DND-41 (cell line): Measurements from ENCODE around the gene TEC.

ENCODE experiments used
- ATAC-seq: fragments of 200-7000 bp; cut with Tn5 transposase; 3 replicates; pipeline ENCODE4 v1.9.1; 2021; ENCODE audit warnings: low read depth; ENCODE audit not compliant: insufficient read depth
- DNase-seq: peaks from one replicate; pipeline ENCODE4 v3.0.0-alpha.2; 2020
- H2AFZ ChIP-seq: 2 replicates; pipeline ENCODE4 v1.6.0; 2012; ENCODE audit warnings: low read depth, low read length
- H3K27ac ChIP-seq: 2 replicates; pipeline ENCODE4 v1.5.1; 2012; ENCODE audit warnings: low read length, inconsistent platforms
- H3K27me3 ChIP-seq: fragments of 200-600 bp; sonication (generic); 2 replicates; pipeline ENCODE4 v1.6.0; 2012; ENCODE audit warnings: low read length, mild to moderate bottlenecking, inconsistent platforms; ENCODE audit not compliant: insufficient read depth, poor library complexity
- H3K36me3 ChIP-seq: 2 replicates; pipeline ENCODE4 v1.5.1; 2012; ENCODE audit warnings: low read length, inconsistent platforms; ENCODE audit not compliant: insufficient read depth
- H3K4me1 ChIP-seq: 2 replicates; pipeline ENCODE4 v1.5.1; 2012; ENCODE audit warnings: mild to moderate bottlenecking, low read length; ENCODE audit not compliant: insufficient read depth
- H3K4me2 ChIP-seq: 2 replicates; pipeline ENCODE4 v1.6.0; 2012; ENCODE audit warnings: mild to moderate bottlenecking, moderate library complexity, low read length, inconsistent platforms; ENCODE audit not compliant: insufficient read depth
- H3K4me3 ChIP-seq, 2 experiments: fragments of 200-600 bp in 1 of 2; shearing (Covaris generic) in 1 of 2; 2 replicates each; pipeline ENCODE4 v1.5.1; 2012 to 2016; ENCODE audit warnings: inconsistent platforms in 2 of 2, low read length in 2 of 2, mild to moderate bottlenecking in 2 of 2, low read depth in 1 of 2, moderate library complexity in 1 of 2
- H3K79me2 ChIP-seq: 2 replicates; pipeline ENCODE4 v1.6.0; 2012; ENCODE audit warnings: low read length, inconsistent platforms; ENCODE audit not compliant: insufficient read depth
- H3K9ac ChIP-seq: 2 replicates; pipeline ENCODE4 v1.6.0; 2012; ENCODE audit warnings: low read depth, mild to moderate bottlenecking, inconsistent platforms, low read length, moderate library complexity
- H3K9me3 ChIP-seq: 2 replicates; pipeline ENCODE4 v1.5.1; 2012; ENCODE audit warnings: low read length, moderate library complexity, mild to moderate bottlenecking, inconsistent platforms; ENCODE audit not compliant: insufficient read depth, severe bottlenecking
- H4K20me1 ChIP-seq: 2 replicates; pipeline ENCODE4 v1.6.0; 2012; ENCODE audit warnings: low read length; ENCODE audit not compliant: insufficient read depth
- CTCF ChIP-seq: IDR thresholded peaks from 2 replicates; pipeline ENCODE4 v1.5.1; 2012; ENCODE audit warnings: borderline replicate concordance, low read length, moderate library complexity, mild to moderate bottlenecking; ENCODE audit not compliant: poor library complexity, severe bottlenecking; ENCODE audit errors: extremely low read depth
- EZH2 ChIP-seq: IDR thresholded peaks from 3 replicates; pipeline ENCODE4 v1.6.1; 2012; ENCODE audit warnings: borderline replicate concordance, low read depth, mild to moderate bottlenecking, moderate library complexity, low read length, inconsistent platforms; ENCODE audit not compliant: severe bottlenecking

The TEC gene

DNA sequence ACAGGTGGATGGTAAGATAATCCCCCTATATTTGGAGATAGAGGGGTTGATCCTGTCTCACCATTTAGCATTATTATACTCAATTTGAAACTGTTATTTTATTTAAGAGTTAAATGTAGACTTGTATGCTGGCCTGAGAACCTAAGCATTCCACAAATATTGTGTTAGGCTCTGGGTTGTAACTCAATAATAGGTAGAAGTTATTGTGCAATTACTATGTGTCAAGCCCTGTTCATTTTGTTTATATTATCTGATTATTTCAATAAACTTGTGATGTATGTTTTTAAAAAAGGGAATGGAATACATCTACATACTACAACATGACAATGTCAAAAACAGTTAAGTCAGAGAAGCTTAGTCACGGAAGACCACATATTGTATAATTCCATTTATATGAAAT lies 122.0 kb downstream of the TEC start:
- H3K4me1 ChIP-seq, result no peaks in the 10 kb centered on the region
- no peak overlapping the region for H3K4me2 ChIP-seq
- H3K9me3 ChIP-seq, result no peaks in the 10 kb centered on the region
- TF ChIP-seq CTCF (no peak), EZH2 (no peak)
- no peaks in the 10 kb centered on the region for H4K20me1 ChIP-seq
- peaks cover 4% of the 10 kb centered on the region for H3K27me3 ChIP-seq
- no peak overlapping the region for H3K4me3 ChIP-seq
- H3K79me2 ChIP-seq, result no peaks in the 10 kb centered on the region
- no peak for ATAC-seq
- no peak overlapping the region for H2AFZ ChIP-seq
- no peak for DNase-seq
- no peak overlapping the region for H3K27ac ChIP-seq
- H3K9ac ChIP-seq, result no peak overlapping the region
- H3K36me3 ChIP-seq, result no peaks in the 10 kb centered on the region

DNA sequence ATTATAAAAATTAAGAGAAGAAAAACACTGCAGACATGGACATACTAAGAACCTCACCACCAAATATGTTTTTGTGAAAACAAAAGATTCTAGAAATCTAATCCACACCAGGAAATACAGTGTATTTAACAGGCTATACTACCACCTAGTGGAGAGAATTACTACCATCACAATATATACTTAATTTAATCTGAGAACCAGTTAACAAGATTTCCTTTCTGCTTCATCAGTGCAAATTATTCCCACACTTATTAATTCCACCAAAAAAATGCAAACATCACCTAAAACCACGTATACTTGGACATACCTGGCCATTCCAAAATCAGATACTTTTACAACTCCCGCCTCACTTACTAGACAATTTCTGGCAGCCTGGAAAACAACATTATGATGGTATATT lies 128.6 kb downstream of the TEC start:
- Histone ChIP-seq H3K36me3 (no peaks in the 10 kb centered on the region), H4K20me1 (no peaks in the 10 kb centered on the region), H3K9ac (no peak overlapping the region), H3K4me1 (no peaks in the 10 kb centered on the region), H3K4me3 (no peak overlapping the region), H3K27ac (no peak overlapping the region), H2AFZ (no peak overlapping the region), H3K79me2 (no peaks in the 10 kb centered on the region), H3K4me2 (no peak overlapping the region), H3K27me3 (no peaks in the 10 kb centered on the region), H3K9me3 (no peaks in the 10 kb centered on the region)
- DNase-seq (no peak), ATAC-seq (peak; percentile 87)
- TF ChIP-seq EZH2 (no peak), CTCF (peak; percentile 68)

- no peak overlapping the region for H3K9ac ChIP-seq
Observed at GRCh38 chr4:48139691-48140090, 129.9 kb downstream of the TEC start.

More at GRCh38 chr4:48139691-48140090, 129.9 kb downstream of the TEC start:
- Histone ChIP-seq H3K79me2 (no peaks in the 10 kb centered on the region), H3K4me3 (no peak overlapping the region), H3K4me2 (no peak overlapping the region), H4K20me1 (no peaks in the 10 kb centered on the region), H3K4me1 (no peaks in the 10 kb centered on the region), H3K36me3 (no peaks in the 10 kb centered on the region), H3K9me3 (no peaks in the 10 kb centered on the region), H3K27me3 (no peaks in the 10 kb centered on the region), H2AFZ (no peak overlapping the region), H3K27ac (no peak overlapping the region)
- DNase-seq (no peak), ATAC-seq (no peak)
- TF ChIP-seq CTCF, result no peak
- no peak for TF ChIP-seq EZH2
